GM23338 (cell line): ENCODE results near the gene NOXA1. TPM values are rescaled to one million over a fixed set of nuclear protein-coding genes. Genes with fewer than 3 reads are reported as not detected.

Experiments used
- ATAC-seq: fragments of 200-7000 bp; cut with Tn5 transposase; 3 replicates; pipeline ENCODE4 v1.9.1; 2020
- DNase-seq: peaks from one replicate; pipeline ENCODE4 v3.0.0-alpha.2; 2015; ENCODE audit warnings: low spot score
- H2AFZ ChIP-seq: fragments of 200-600 bp; sonication (generic); 2 replicates; pipeline ENCODE4 v1.8.0; 2016; ENCODE audit warnings: antibody characterized with exemption, mild to moderate bottlenecking, moderate library complexity
- H3F3A ChIP-seq: fragments of 200-600 bp; sonication (generic); replicated peaks from 2 replicates; pipeline ENCODE4 v1.8.0; 2017; ENCODE audit warnings: antibody characterized with exemption, mixed run types, low read depth
- H3K27ac ChIP-seq: fragments of 200-600 bp; sonication (generic); 2 replicates; pipeline ENCODE4 v1.6.1; 2016; ENCODE audit warnings: low read depth
- H3K27me3 ChIP-seq: fragments of 200-600 bp; sonication (generic); 2 replicates; pipeline ENCODE4 v1.8.0; 2016; ENCODE audit warnings: mild to moderate bottlenecking, mixed run types, moderate library complexity; ENCODE audit not compliant: insufficient read depth
- H3K36me3 ChIP-seq: fragments of 200-600 bp; sonication (generic); 2 replicates; pipeline ENCODE4 v1.8.0; 2016; ENCODE audit warnings: mild to moderate bottlenecking; ENCODE audit not compliant: insufficient read depth
- H3K4me1 ChIP-seq: fragments of 200-600 bp; sonication (generic); 2 replicates; pipeline ENCODE4 v1.8.0; 2016; ENCODE audit warnings: mild to moderate bottlenecking, moderate library complexity; ENCODE audit not compliant: insufficient read depth
- H3K4me2 ChIP-seq: fragments of 200-600 bp; sonication (generic); 2 replicates; pipeline ENCODE4 v1.7.1; 2017; ENCODE audit warnings: mixed run types
- H3K4me3 ChIP-seq: fragments of 200-600 bp; sonication (generic); 2 replicates; pipeline ENCODE4 v1.6.1; 2016; ENCODE audit warnings: mixed run types
- H3K79me2 ChIP-seq: fragments of 200-600 bp; sonication (generic); replicated peaks from 2 replicates; pipeline ENCODE4 v1.8.0; 2017; ENCODE audit warnings: mild to moderate bottlenecking; ENCODE audit not compliant: insufficient read depth
- H3K9me2 ChIP-seq: fragments of 200-600 bp; sonication (generic); 2 replicates; pipeline ENCODE4 v1.8.0; 2017; ENCODE audit not compliant: insufficient read depth
- H4K20me1 ChIP-seq: fragments of 200-600 bp; sonication (generic); replicated peaks from 2 replicates; pipeline ENCODE4 v1.8.0; 2017; ENCODE audit warnings: mild to moderate bottlenecking; ENCODE audit not compliant: insufficient read depth
- H3K27ac Mint-ChIP-seq: 2 replicates; pipeline ENCODE4 v1.8.0; 2020; ENCODE audit warnings: inconsistent platforms, mild to moderate bottlenecking, moderate library complexity, mixed read lengths
- H3K27me3 Mint-ChIP-seq: 3 replicates; pipeline ENCODE4 v1.8.0; 2022; ENCODE audit warnings: low read depth, mild to moderate bottlenecking, moderate library complexity, mixed read lengths, inconsistent platforms; ENCODE audit not compliant: insufficient read depth, poor library complexity
- H3K36me3 Mint-ChIP-seq: 3 replicates; pipeline ENCODE4 v1.8.0; 2021; ENCODE audit warnings: low read depth, mild to moderate bottlenecking, inconsistent platforms, moderate library complexity, mixed read lengths
- H3K4me1 Mint-ChIP-seq: 3 replicates; pipeline ENCODE4 v1.8.0; 2020; ENCODE audit warnings: mild to moderate bottlenecking, inconsistent platforms, mixed read lengths
- H3K4me3 Mint-ChIP-seq: 3 replicates; pipeline ENCODE4 v1.8.0; 2021; ENCODE audit warnings: moderate library complexity, mild to moderate bottlenecking, inconsistent platforms, mixed read lengths
- H3K9me3 Mint-ChIP-seq: 3 replicates; pipeline ENCODE4 v1.8.0; 2020; ENCODE audit warnings: moderate library complexity, mild to moderate bottlenecking, inconsistent platforms, mixed read lengths
- CREB1 ChIP-seq: fragments of 250-450 bp; sonication (Bioruptor Pico); IDR thresholded peaks from 2 replicates; pipeline ENCODE4 v1.5.0; 2020; ENCODE audit warnings: low read depth, mild to moderate bottlenecking, moderate library complexity
- CTCF ChIP-seq, 2 experiments: fragments of 200-600 bp in 1 of 2; sonication (generic) in 1 of 2; conservative IDR thresholded peaks; 2 replicates each; pipeline versions ENCODE4 v1.5.1 to v1.6.1; 2016 to 2017; ENCODE audit warnings: antibody characterized with exemption in 2 of 2, low read depth in 2 of 2, mild to moderate bottlenecking in 2 of 2, moderate library complexity in 1 of 2
- ETS1 ChIP-seq: IDR thresholded peaks from 2 replicates; pipeline ENCODE4 v1.6.1; 2016; ENCODE audit warnings: antibody characterized with exemption
- EZH2 ChIP-seq: fragments of 200-600 bp; sonication (generic); IDR thresholded peaks from one replicate; pipeline ENCODE4 v1.8.0; 2017; ENCODE audit warnings: antibody characterized with exemption, mild to moderate bottlenecking, low read depth; ENCODE audit not compliant: unreplicated experiment
- EZH2phosphoT487 ChIP-seq: fragments of 200-600 bp; sonication (generic); IDR thresholded peaks from one replicate; pipeline ENCODE4 v1.8.1; 2018; ENCODE audit warnings: antibody characterized with exemption; ENCODE audit not compliant: unreplicated experiment
- JUNB ChIP-seq: IDR thresholded peaks from one replicate; pipeline ENCODE4 v1.6.1; 2016; ENCODE audit warnings: antibody characterized with exemption; ENCODE audit not compliant: unreplicated experiment
- NANOG ChIP-seq: IDR thresholded peaks from 2 replicates; pipeline ENCODE4 v1.6.1; 2016; ENCODE audit warnings: antibody characterized with exemption, borderline replicate concordance
- POLR2AphosphoS5 ChIP-seq: IDR thresholded peaks from 2 replicates; pipeline ENCODE4 v1.6.1; 2016; ENCODE audit warnings: antibody characterized with exemption, low read depth
- REST ChIP-seq: IDR thresholded peaks from one replicate; pipeline ENCODE4 v1.6.1; 2018; ENCODE audit warnings: antibody characterized with exemption; ENCODE audit not compliant: unreplicated experiment
- STAT1 ChIP-seq: IDR thresholded peaks from one replicate; pipeline ENCODE4 v1.6.1; 2016; ENCODE audit warnings: antibody characterized with exemption; ENCODE audit not compliant: unreplicated experiment
- ZNF114 ChIP-seq: fragments of 250-450 bp; sonication (Bioruptor Pico); IDR thresholded peaks from 2 replicates; pipeline ENCODE4 v1.5.0; 2020; ENCODE audit warnings: mild to moderate bottlenecking, moderate library complexity
- ZNF331 ChIP-seq: fragments of 250-450 bp; sonication (Bioruptor Pico); IDR thresholded peaks from 2 replicates; pipeline ENCODE4 v1.5.0; 2020; ENCODE audit warnings: low read depth, mild to moderate bottlenecking, moderate library complexity
- ZNF462 ChIP-seq: fragments of 250-450 bp; sonication (Bioruptor Pico); IDR thresholded peaks from 2 replicates; pipeline ENCODE4 v1.5.0; 2020; ENCODE audit warnings: mild to moderate bottlenecking, moderate library complexity
- polyA plus RNA-seq: library from polyadenylated mRNA; unstranded; fragments of >200 nt; fragmentation: Nextera tagmentation; extraction: Ambion mirVana; gene quantifications from 2 replicates; pipeline ENCODE4 v1.2.1, GENCODE V29; 2016
- total RNA-seq: library from RNA; depleted of rRNA; stranded (reverse); fragments of >200 nt; shearing (Covaris generic); gene quantifications from 2 replicates; pipeline ENCODE4 v1.2.3, GENCODE V29; 2014

Gene NOXA1
- total and polyA plus RNA-seq, 2 experiments from 2014 or later, result 0.59 to 0.68 TPM

GRCh38 chr9:137470785-137471184 lies 47.6 kb downstream of the NOXA1 start:
- H3K9me3 Mint-ChIP-seq, result peaks cover 23% of the 10 kb centered on the region

More at GRCh38 chr9:137470785-137471184, 47.6 kb downstream of the NOXA1 start:
- DNase-seq (no peak), ATAC-seq (no peak)
- Histone ChIP-seq H3K27ac (no peak overlapping the region), H3K4me2 (no peak overlapping the region), H3K9me2 (no peaks in the 10 kb centered on the region), H3K36me3 (no peaks in the 10 kb centered on the region; the same call in 1 of the 2 replicates), H3K27me3 (no peaks in the 10 kb centered on the region), H4K20me1 (no peaks in the 10 kb centered on the region), H3F3A (no peaks in the 10 kb centered on the region), H3K79me2 (no peaks in the 10 kb centered on the region), H3K4me3 (no peak overlapping the region), H3K4me1 (no peaks in the 10 kb centered on the region), H2AFZ (no peak overlapping the region)
- H3K27me3 Mint-ChIP-seq, result peaks cover 10% of the 10 kb centered on the region
- peaks cover 8% of the 10 kb centered on the region; the same call in 2 of the 3 replicates for H3K36me3 Mint-ChIP-seq
- no peak overlapping the region for H3K27ac Mint-ChIP-seq
- no peak for TF ChIP-seq JUNB
- no peak for TF ChIP-seq CREB1 (CRISPR knock-in tag)
- TF ChIP-seq POLR2AphosphoS5, result no peak
- TF ChIP-seq ETS1, result no peak
- no peak for TF ChIP-seq STAT1
- no peak for TF ChIP-seq CTCF (conservative IDR thresholded peaks at IDR 0.05; ENCODE audit: low read depth in 2 of 2)
- no peak for TF ChIP-seq ZNF331
- TF ChIP-seq REST, result no peak
- TF ChIP-seq ZNF462 (CRISPR knock-in tag), result no peak
- TF ChIP-seq EZH2phosphoT487, result no peak
- no peak for TF ChIP-seq EZH2
- TF ChIP-seq NANOG, result no peak
- no peak for TF ChIP-seq ZNF114 (CRISPR knock-in tag)
- H3K4me1 Mint-ChIP-seq, result no peaks in the 10 kb centered on the region
- no peak overlapping the region for H3K4me3 Mint-ChIP-seq
